ENCODE measurements around the gene RBM4. TPM values are rescaled to one million over a fixed set of nuclear protein-coding genes. Genes with fewer than 3 reads are reported as not detected.
"Not testable (repeated sequence)": the region's sequence is repeated elsewhere in the genome, so short reads cannot be mapped to it uniquely, and the experiment has no call there.

The RBM4 gene, protein sequence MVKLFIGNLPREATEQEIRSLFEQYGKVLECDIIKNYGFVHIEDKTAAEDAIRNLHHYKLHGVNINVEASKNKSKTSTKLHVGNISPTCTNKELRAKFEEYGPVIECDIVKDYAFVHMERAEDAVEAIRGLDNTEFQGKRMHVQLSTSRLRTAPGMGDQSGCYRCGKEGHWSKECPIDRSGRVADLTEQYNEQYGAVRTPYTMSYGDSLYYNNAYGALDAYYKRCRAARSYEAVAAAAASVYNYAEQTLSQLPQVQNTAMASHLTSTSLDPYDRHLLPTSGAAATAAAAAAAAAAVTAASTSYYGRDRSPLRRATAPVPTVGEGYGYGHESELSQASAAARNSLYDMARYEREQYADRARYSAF
- total RNA-seq (100 to 1,000 TPM in 1 of 2 donors, 10 to 100 TPM in 1; 93.0 to 143 TPM), polyA plus RNA-seq (ENCODE audit: insufficient read length in 2 of 2) (100 to 1,000 TPM; 195 to 204 TPM)
- long read RNA-seq, donor 1, transcript RBM4-201 (4 exons, 1,694 nt), result major isoform, 45 of 146 reads
- long read RNA-seq, donor 1, transcript RBM4-203 (3 exons, 921 nt), result minor isoform, 19 of 146 reads
- long read RNA-seq, donor 1, transcript RBM4-206 (2 exons, 1,548 nt), result minor isoform, 7 of 146 reads
- long read RNA-seq, donor 1, partial matches to known transcripts, result 28 of 146 reads
- long read RNA-seq, donor 1, other reads (novel, unspliced or antisense), result 30 of 146 reads
- long read RNA-seq, donor 2, transcript RBM4-201 (4 exons, 1,694 nt), result major isoform, 8 of 29 reads
- long read RNA-seq, donor 2, transcript RBM4-203 (3 exons, 921 nt), result minor isoform, 6 of 29 reads
- long read RNA-seq, donor 2, partial matches to known transcripts, result 7 of 29 reads
- long read RNA-seq, donor 2, other reads (novel, unspliced or antisense), result 0 of 29 reads
- long read RNA-seq, donor 3, transcript RBM4-203 (3 exons, 921 nt), result major isoform, 11 of 42 reads
- long read RNA-seq, donor 3, transcript RBM4-201 (4 exons, 1,694 nt), result minor isoform, 10 of 42 reads
- long read RNA-seq, donor 3, partial matches to known transcripts, result 9 of 42 reads
- long read RNA-seq, donor 3, other reads (novel, unspliced or antisense), result 0 of 42 reads
- long read RNA-seq, donor 4, transcript RBM4-201 (4 exons, 1,694 nt), result minor isoform, 37 of 151 reads
- long read RNA-seq, donor 4, transcript RBM4-203 (3 exons, 921 nt), result major isoform, 46 of 151 reads
- long read RNA-seq, donor 4, transcript RBM4-211 (3 exons, 1,011 nt), result minor isoform, 8 of 151 reads
- long read RNA-seq, donor 4, transcript RBM4-205 (3 exons, 2,321 nt), result minor isoform, 6 of 151 reads
- long read RNA-seq, donor 4, partial matches to known transcripts, result 42 of 151 reads
- long read RNA-seq, donor 4, other reads (novel, unspliced or antisense), result 0 of 151 reads

DNA sequence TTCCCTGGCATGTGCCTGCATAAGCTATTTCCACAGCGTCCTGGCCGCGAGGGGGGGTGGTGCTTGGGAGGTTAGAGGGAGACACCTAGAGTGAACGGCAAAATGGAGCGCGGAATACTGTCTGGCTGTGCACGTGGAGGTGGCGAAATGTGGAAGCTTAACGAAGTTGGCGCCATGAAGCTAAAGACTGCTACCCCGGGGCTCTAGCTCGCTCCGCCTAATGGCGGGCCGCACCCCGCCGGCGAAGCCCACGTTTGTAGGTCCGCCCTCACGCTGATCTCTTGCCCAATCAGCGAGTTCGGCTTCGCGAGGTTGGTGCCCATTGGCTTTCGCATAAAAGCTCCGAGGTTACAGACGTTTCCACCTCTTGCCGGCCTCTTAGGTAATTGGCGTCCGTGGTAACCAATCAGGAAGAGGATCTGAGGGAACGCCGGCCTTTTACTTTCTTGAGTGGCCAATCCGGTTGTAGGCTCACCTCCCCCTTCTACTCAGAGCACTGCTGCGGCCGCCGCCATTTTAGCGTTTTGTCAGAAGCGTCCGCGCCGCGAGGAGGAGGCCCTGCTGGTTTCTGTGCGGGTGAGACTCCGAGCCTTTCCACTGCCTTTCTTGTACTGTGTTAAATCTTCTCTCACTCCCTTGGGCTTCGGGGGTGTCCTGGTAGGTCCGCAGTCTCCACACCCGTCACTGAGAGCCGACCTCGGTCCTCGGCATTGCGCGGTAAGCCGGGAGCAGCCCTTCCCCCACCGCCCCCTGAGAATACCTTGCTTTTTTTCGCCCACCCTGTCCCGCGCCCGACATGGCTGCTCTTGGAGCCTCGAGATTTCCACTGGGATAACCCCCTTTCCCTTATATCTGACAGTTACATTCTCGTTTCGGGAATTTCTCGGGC lies at the start of gene RBM4:
RBM4 (plus strand) TSS at position 527 of the 889 bp plus-strand sequence. CDS start 1,009 bp downstream, outside the sequence.
- peak within 1 kb of the TSS; percentile 98 for H3K27ac ChIP-seq (ENCODE audit: low read depth, low read length)
- H3K9me3 ChIP-seq (ENCODE audit: control insufficient read depth, insufficient read depth, low read length), result no peaks in the 10 kb centered on the region
- under 1% methylated on average over 63 of the region's 63 CpGs for WGBS (ENCODE audit: insufficient coverage)
- peaks cover 16% of the 10 kb centered on the region for H3K4me1 ChIP-seq (ENCODE audit: control insufficient read depth, insufficient read depth, low read length)
- H3K36me3 ChIP-seq (ENCODE audit: control insufficient read depth, insufficient read depth, low read length), result peaks cover 19% of the 10 kb centered on the region
- H3K27me3 ChIP-seq (ENCODE audit: control insufficient read depth, insufficient read depth, low read length), result no peaks in the 10 kb centered on the region
- peak; percentile 99 to 100 (median 100) for DNase-seq (ENCODE audit: low read depth in 4 of 6, low spot score in 6 of 6)
- peak within 1 kb of the TSS; percentile 90 for H3K4me3 ChIP-seq (ENCODE audit: low read depth, low read length)

DNA sequence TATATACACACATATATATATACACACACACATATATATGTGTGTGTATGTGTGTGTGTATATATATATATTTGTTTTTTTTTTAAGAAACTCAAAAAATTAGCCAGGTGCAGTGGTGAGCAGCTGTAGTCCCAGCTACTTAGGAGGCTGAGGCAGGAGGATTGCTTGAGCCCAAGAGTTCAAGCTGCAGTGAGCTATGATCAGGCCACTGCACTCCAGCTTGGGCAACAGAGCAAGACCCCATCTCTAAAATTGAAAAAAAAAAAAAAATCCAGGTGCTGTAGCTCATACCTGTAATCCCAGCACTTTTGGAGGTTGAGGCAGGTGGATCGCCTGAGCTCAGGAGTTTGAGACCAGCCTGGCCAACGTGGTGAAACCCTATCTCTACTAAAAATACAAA lies 49.2 kb upstream of the RBM4 start:
- peaks cover 24% of the 10 kb centered on the region for H3K4me1 ChIP-seq (ENCODE audit: control insufficient read depth, insufficient read depth, low read length)
- not testable (repeated sequence) for H3K4me3 ChIP-seq (ENCODE audit: low read depth, low read length); DNase-seq (ENCODE audit: low read depth in 4 of 6, low spot score in 6 of 6); H3K27me3 ChIP-seq (ENCODE audit: control insufficient read depth, insufficient read depth, low read length); H3K27ac ChIP-seq (ENCODE audit: low read depth, low read length); H3K36me3 ChIP-seq (ENCODE audit: control insufficient read depth, insufficient read depth, low read length); H3K9me3 ChIP-seq (ENCODE audit: control insufficient read depth, insufficient read depth, low read length)
- 100% methylated on average over 1 of the region's 2 CpGs for WGBS (ENCODE audit: insufficient coverage)

DNA sequence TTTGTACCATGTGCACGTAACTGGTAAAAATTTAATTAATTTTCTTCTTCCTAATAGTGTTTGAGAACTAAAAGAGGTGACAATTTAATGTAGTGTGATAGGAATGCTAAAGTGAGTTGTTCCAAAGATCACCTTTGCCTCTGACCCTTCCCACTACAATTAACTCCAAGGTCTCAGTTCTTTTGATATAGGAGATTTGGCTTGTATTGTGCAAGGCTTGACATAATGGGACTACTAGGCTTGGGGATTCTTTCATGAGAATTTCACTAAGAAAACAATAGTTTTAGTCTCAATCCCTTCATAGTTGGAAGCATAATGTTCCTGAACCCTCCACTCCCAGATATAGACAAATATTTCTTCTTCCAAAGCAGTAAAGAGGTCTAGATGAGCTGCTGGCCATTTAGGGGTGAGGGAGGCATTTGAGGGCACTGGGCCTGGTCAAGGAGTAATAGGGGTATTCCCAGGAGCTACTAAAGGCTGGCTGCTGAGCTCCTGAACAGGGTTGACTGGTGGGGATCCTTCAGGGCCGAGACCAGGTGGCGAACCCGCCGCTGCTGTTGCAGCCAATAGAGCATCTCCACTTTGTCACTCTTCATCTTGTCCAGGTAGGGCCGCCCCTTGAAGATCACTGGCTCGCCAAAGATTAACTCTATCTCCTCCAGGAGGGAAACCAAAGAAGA lies 48.4 kb upstream of the RBM4 start:
- Histone ChIP-seq H3K4me1 (ENCODE audit: control insufficient read depth, insufficient read depth, low read length) (peaks cover 31% of the 10 kb centered on the region), H3K27me3 (ENCODE audit: control insufficient read depth, insufficient read depth, low read length) (no peaks in the 10 kb centered on the region), H3K36me3 (ENCODE audit: control insufficient read depth, insufficient read depth, low read length) (no peaks in the 10 kb centered on the region), H3K27ac (ENCODE audit: low read depth, low read length) (no peak overlapping the region), H3K9me3 (ENCODE audit: control insufficient read depth, insufficient read depth, low read length) (peaks cover 10% of the 10 kb centered on the region), H3K4me3 (ENCODE audit: low read depth, low read length) (no peak overlapping the region)
- no peak for DNase-seq (ENCODE audit: low read depth in 4 of 6, low spot score in 6 of 6)
- WGBS (ENCODE audit: insufficient coverage), result 82% methylated on average over 5 of the region's 7 CpGs

DNA sequence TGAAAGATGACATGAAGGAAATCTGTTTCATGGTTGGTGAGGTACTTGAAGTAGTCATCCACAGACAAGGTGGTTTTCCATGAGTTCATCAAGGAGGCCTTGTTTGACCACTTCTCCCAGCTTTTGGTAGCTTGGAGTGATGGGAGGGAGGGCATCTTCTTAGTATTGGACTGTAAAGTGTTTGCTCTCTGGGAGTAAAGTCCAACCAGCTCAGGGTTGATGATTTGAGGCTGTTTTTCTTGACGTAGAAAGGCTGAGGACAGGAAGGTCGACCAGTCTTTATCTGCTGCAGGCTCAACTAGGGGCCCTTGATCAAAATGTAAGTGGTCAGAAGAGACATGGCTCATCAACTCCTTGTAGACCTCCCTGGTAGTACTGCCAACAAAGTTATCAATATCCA lies 47.3 kb upstream of the RBM4 start:
- H3K27ac ChIP-seq (ENCODE audit: low read depth, low read length), result no peak overlapping the region
- no peak for DNase-seq (ENCODE audit: low read depth in 4 of 6, low spot score in 6 of 6)
- H3K36me3 ChIP-seq (ENCODE audit: control insufficient read depth, insufficient read depth, low read length), result no peaks in the 10 kb centered on the region
- peaks cover 41% of the 10 kb centered on the region for H3K4me1 ChIP-seq (ENCODE audit: control insufficient read depth, insufficient read depth, low read length)
- H3K4me3 ChIP-seq (ENCODE audit: low read depth, low read length), result no peak overlapping the region
- peaks cover 10% of the 10 kb centered on the region for H3K9me3 ChIP-seq (ENCODE audit: control insufficient read depth, insufficient read depth, low read length)
- WGBS (ENCODE audit: insufficient coverage), result 100% methylated on average over 1 of the region's 2 CpGs
- no peaks in the 10 kb centered on the region for H3K27me3 ChIP-seq (ENCODE audit: control insufficient read depth, insufficient read depth, low read length)

DNA sequence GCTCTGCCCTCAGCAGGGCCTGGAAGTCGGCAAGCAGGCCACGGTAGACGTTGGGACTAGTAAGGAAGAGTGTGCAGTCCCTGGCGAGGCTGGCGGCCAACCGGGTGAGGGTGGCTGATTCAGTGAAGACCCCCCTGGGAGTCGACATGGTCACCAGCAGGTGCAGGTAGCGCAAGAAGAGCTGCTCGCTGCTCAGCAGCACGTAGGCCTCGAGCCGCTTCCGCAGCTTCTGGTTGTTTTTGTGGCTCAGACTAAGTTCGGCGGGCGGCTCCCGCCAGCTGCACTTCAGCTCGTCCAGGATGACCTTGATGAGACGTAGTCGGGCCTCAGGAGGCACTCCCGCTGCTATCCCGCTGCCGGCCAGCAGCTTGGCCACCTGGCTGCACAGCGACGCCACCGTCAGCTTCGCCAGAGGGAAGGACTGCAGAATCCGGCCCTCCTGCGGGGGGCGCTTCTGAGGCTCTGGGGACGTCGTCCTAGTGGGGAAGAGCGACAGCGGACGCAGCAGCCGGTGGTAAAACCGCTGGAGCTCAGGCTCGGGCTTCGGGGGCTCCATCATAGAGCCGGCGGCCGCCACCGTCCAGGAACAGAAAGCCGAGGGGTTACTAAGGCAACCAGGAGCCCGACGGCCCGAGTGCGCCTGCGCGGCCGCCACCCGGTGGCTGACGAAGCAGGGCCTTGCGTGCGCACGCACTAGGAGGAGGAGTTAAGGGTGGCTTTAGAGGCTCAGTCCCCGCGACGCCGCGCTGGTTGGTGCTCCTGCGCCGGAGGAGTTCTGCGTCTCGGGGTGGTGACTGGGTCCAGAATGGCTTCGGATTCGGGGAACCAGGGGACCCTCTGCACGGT lies 45.8 kb upstream of the RBM4 start, which contains the start of the genes CCDC87 and CCS:
CCDC87 (minus strand) TSS at position 607 of the 846 bp plus-strand sequence; CDS start at position 559, 48 bp downstream.
CCS (plus strand) TSS at position 729 of the 846 bp plus-strand sequence; CDS start at position 806, 77 bp downstream.
- Histone ChIP-seq H3K4me1 (ENCODE audit: control insufficient read depth, insufficient read depth, low read length) (peaks cover 43% of the 10 kb centered on the region), H3K4me3 (ENCODE audit: low read depth, low read length) (peak within 1 kb of the TSS; percentile 71), H3K36me3 (ENCODE audit: control insufficient read depth, insufficient read depth, low read length) (peaks cover 4% of the 10 kb centered on the region), H3K27me3 (ENCODE audit: control insufficient read depth, insufficient read depth, low read length) (no peaks in the 10 kb centered on the region), H3K27ac (ENCODE audit: low read depth, low read length) (peak within 1 kb of the TSS; percentile 88), H3K9me3 (ENCODE audit: control insufficient read depth, insufficient read depth, low read length) (peaks cover 10% of the 10 kb centered on the region)
- peak; percentile 80 to 98 (median 91) for DNase-seq (ENCODE audit: low read depth in 4 of 6, low spot score in 6 of 6)
- WGBS (ENCODE audit: insufficient coverage), result 14% methylated on average over 68 of the region's 68 CpGs

DNA sequence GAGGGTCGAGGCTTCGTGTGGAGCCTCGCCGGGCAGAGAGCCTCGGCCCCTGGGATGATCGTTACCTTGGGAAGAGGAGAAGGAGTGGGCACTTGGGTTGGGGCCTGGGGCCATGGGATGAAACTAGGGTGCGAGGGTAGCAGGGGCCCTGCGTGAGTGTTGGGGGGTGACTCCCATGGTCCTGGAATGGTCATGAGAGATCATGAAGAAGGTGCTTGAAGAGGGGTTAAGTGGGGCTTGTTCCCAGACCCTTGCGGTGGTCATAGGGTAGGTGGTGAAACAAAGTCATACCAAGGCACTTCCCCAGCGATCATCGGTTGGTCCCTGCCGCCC lies 45.2 kb upstream of the RBM4 start:
- H3K27me3 ChIP-seq (ENCODE audit: control insufficient read depth, insufficient read depth, low read length), result no peaks in the 10 kb centered on the region
- peak overlapping the region; percentile 88 for H3K27ac ChIP-seq (ENCODE audit: low read depth, low read length)
- 17% methylated on average over 9 of the region's 12 CpGs for WGBS (ENCODE audit: insufficient coverage)
- H3K4me1 ChIP-seq (ENCODE audit: control insufficient read depth, insufficient read depth, low read length), result peaks cover 43% of the 10 kb centered on the region
- peaks cover 10% of the 10 kb centered on the region for H3K9me3 ChIP-seq (ENCODE audit: control insufficient read depth, insufficient read depth, low read length)
- peak in 1 of 6 donors; percentile 29 for DNase-seq (ENCODE audit: low read depth in 4 of 6, low spot score in 6 of 6)
- H3K36me3 ChIP-seq (ENCODE audit: control insufficient read depth, insufficient read depth, low read length), result peaks cover 4% of the 10 kb centered on the region
- H3K4me3 ChIP-seq (ENCODE audit: low read depth, low read length), result peak overlapping the region; percentile 71

DNA sequence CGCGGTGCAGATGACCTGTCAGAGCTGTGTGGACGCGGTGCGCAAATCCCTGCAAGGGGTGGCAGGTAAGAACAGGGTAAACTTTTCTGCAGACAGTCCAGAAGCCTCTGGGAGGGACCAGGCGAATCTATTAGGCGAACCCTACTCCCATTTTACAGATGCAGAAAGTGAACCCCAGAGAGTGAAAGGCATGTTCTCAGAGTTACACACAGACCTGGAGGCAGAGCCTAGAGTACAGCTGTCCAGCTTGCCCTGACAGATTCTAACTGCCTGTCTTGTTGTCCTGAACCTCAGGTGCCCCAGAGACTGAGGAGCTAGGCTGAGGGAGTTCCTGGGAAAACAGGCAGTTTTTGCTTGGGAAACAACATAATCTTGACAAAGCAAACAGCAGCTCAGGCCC lies 44.9 kb upstream of the RBM4 start:
- Histone ChIP-seq H3K4me1 (ENCODE audit: control insufficient read depth, insufficient read depth, low read length) (peaks cover 43% of the 10 kb centered on the region), H3K9me3 (ENCODE audit: control insufficient read depth, insufficient read depth, low read length) (peaks cover 10% of the 10 kb centered on the region), H3K27ac (ENCODE audit: low read depth, low read length) (no peak overlapping the region), H3K27me3 (ENCODE audit: control insufficient read depth, insufficient read depth, low read length) (no peaks in the 10 kb centered on the region), H3K4me3 (ENCODE audit: low read depth, low read length) (peak overlapping the region; percentile 71), H3K36me3 (ENCODE audit: control insufficient read depth, insufficient read depth, low read length) (peaks cover 4% of the 10 kb centered on the region)
- 70% methylated on average over 5 of the region's 7 CpGs for WGBS (ENCODE audit: insufficient coverage)
- DNase-seq (ENCODE audit: low read depth in 4 of 6, low spot score in 6 of 6), result no peak
